Mammary epithelial cell (primary cell): ENCODE results near the gene CRYBG2.

Experiments used
- CTCF ChIP-seq, 2 donors: IDR thresholded peaks in 1 of 2; conservative IDR thresholded peaks in 1 of 2; 2 replicates each; pipeline ENCODE4 v1.5.1; 2011 to 2012; ENCODE audit warnings: inconsistent platforms in 2 of 2, low read length in 2 of 2, mild to moderate bottlenecking in 2 of 2, control low read depth in 1 of 2, low read depth in 1 of 2; ENCODE audit not compliant: insufficient read depth in 1 of 2; ENCODE audit errors: extremely low read depth in 1 of 2
- EZH2 ChIP-seq: IDR thresholded peaks from 2 replicates; pipeline ENCODE4 v1.6.1; 2012; ENCODE audit warnings: low read length, inconsistent platforms, borderline replicate concordance

GRCh38 chr1:26337625-26338024, 16.3 kb downstream of the CRYBG2 start:
- TF ChIP-seq EZH2 = no peak
- no peak for TF ChIP-seq CTCF (conservative IDR thresholded peaks at IDR 0.05 in 1 of 2, IDR thresholded peaks at IDR 0.05 in 1 of 2; ENCODE audit: extremely low read depth in 1 of 2, insufficient read depth in 1 of 2, low read depth in 1 of 2, low read length in 2 of 2)
